LNCaP clone FGC (cell line): ENCODE data around the gene PAX7.

Experiments
- DNase-seq: peaks from one replicate; pipeline ENCODE4 v3.0.0-alpha.2; 2011; ENCODE audit warnings: low read depth
- H3K4me3 ChIP-seq: 2 replicates; pipeline ENCODE4 v1.5.1; 2011; ENCODE audit warnings: mild to moderate bottlenecking, low read depth, low read length, control low read depth
- CTCF ChIP-seq: IDR thresholded peaks from 2 replicates; pipeline ENCODE4 v1.5.1; 2012; ENCODE audit warnings: mild to moderate bottlenecking; ENCODE audit not compliant: control insufficient read depth, insufficient read depth; ENCODE audit errors: extremely low read depth

The PAX7 gene

GRCh38 chr1:18721776-18722175 lies 91.1 kb downstream of the PAX7 start:
- DNase-seq, result no peak
- no peak for TF ChIP-seq CTCF
- no peak overlapping the region for H3K4me3 ChIP-seq

GRCh38 chr1:18722270-18722669 lies 91.6 kb downstream of the PAX7 start:
- no peak for DNase-seq
- TF ChIP-seq CTCF, result no peak
- H3K4me3 ChIP-seq, result no peak overlapping the region

GRCh38 chr1:18723206-18723605 lies 92.6 kb downstream of the PAX7 start:
- DNase-seq, result no peak
- H3K4me3 ChIP-seq, result no peak overlapping the region
- TF ChIP-seq CTCF, result no peak

- no peak for TF ChIP-seq CTCF
- no peak for DNase-seq
These were observed 93.2 kb downstream of the PAX7 start for GRCh38 chr1:18723701-18724411.

GRCh38 chr1:18724801-18725200 lies 94.2 kb downstream of the PAX7 start:
- DNase-seq, result no peak
- no peak for TF ChIP-seq CTCF
- no peak overlapping the region for H3K4me3 ChIP-seq

More at GRCh38 chr1:18723701-18724411, 93.2 kb downstream of the PAX7 start:
- no peak overlapping the region for H3K4me3 ChIP-seq

- H3K4me3 ChIP-seq, result no peak overlapping the region
- no peak for TF ChIP-seq CTCF
- DNase-seq, result no peak
These were observed 94.7 kb downstream of the PAX7 start for GRCh38 chr1:18725231-18725895.
